HG02610 (cell line): ENCODE data around the gene RASSF9.

ENCODE experiments used
- ATAC-seq: cut with Tn5 transposase; IDR thresholded peaks from one replicate; pipeline ENCODE4 v1.9.1; 2021; ENCODE audit warnings: mild to moderate bottlenecking, moderate library complexity; ENCODE audit not compliant: unreplicated experiment

The RASSF9 gene

GRCh38 chr12:85821759-85822158 lies 14.4 kb downstream of the RASSF9 start:
- no peak for ATAC-seq

GRCh38 chr12:85821206-85821605 lies 15.0 kb downstream of the RASSF9 start:
- no peak for ATAC-seq

- ATAC-seq = no peak
Measured at GRCh38 chr12:85820101-85820500, 16.1 kb downstream of the RASSF9 start.

GRCh38 chr12:85814741-85815140 lies 21.5 kb downstream of the RASSF9 start:
- ATAC-seq = no peak

GRCh38 chr12:85814071-85814470 lies 22.1 kb downstream of the RASSF9 start:
- ATAC-seq = no peak

- no peak for ATAC-seq
Measured at GRCh38 chr12:85809500-85809899, 26.7 kb downstream of the RASSF9 start.

- no peak for ATAC-seq
Measured at GRCh38 chr12:85807730-85808129, 28.5 kb downstream of the RASSF9 start.

- no peak for ATAC-seq
Measured at GRCh38 chr12:85805654-85806053, 30.6 kb downstream of the RASSF9 start.

- no peak for ATAC-seq
Measured at GRCh38 chr12:85804663-85805062, 31.5 kb downstream of the RASSF9 start.

- ATAC-seq = no peak
Measured at GRCh38 chr12:85803923-85804322, 32.3 kb downstream of the RASSF9 start.

GRCh38 chr12:85803231-85803630 lies 33.0 kb downstream of the RASSF9 start:
- ATAC-seq = no peak

- ATAC-seq = no peak
Measured at GRCh38 chr12:85798122-85798521, 38.1 kb downstream of the RASSF9 start.

GRCh38 chr12:85796001-85796400 lies 40.2 kb downstream of the RASSF9 start:
- no peak for ATAC-seq

- no peak for ATAC-seq
Measured at GRCh38 chr12:85794531-85794930, 41.7 kb downstream of the RASSF9 start.

- no peak for ATAC-seq
Measured at GRCh38 chr12:85784096-85784720, 52.0 kb downstream of the RASSF9 start.

- ATAC-seq = no peak
Measured at GRCh38 chr12:85782711-85783110, 53.5 kb downstream of the RASSF9 start.

GRCh38 chr12:85781766-85782165 lies 54.4 kb downstream of the RASSF9 start:
- no peak for ATAC-seq

- ATAC-seq = no peak
Measured at GRCh38 chr12:85779768-85780167, 56.4 kb downstream of the RASSF9 start.

GRCh38 chr12:85775091-85775490 lies 61.1 kb downstream of the RASSF9 start:
- ATAC-seq = no peak

GRCh38 chr12:85765453-85765869 lies 70.7 kb downstream of the RASSF9 start:
- no peak for ATAC-seq

- no peak for ATAC-seq
Measured at GRCh38 chr12:85759623-85760022, 76.6 kb downstream of the RASSF9 start.

- no peak for ATAC-seq
Measured at GRCh38 chr12:85759091-85759490, 77.1 kb downstream of the RASSF9 start.

- no peak for ATAC-seq
Measured at GRCh38 chr12:85755760-85756159, 80.4 kb downstream of the RASSF9 start.
